ENCODE data around the gene ATP8A2.

DNA sequence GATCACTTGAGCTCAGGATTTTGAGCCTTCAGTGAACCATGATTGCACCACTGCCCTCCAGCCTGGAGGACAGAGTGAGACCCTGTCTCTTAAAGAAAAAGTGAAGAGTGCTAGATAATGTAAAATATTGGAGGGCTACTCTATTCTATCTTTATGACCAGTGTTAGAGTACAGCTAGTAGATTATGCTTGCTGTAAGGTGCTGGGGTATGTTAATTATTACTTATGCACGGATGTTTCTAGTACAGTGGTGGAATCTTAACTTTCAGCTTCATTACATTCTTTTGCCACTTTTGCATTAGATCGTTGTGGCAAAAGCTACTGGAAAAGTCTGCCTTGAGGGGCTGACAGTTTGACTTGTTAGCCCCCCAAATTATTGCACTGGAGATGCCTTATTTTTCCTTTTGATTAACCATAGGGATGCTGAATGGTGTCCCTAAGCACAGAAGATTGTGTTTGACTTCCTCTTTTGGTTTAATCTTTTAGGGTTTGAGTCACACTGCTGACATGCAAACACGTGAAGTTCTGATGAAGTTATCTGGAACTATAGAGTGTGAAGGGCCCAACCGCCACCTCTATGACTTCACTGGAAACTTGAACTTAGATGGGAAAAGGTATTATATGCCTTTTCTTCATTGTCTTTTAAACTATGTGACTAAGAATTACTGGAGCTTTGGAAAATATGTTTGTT lies 169.8 kb downstream of the ATP8A2 start:
- TF ChIP-seq, protein P1, sequence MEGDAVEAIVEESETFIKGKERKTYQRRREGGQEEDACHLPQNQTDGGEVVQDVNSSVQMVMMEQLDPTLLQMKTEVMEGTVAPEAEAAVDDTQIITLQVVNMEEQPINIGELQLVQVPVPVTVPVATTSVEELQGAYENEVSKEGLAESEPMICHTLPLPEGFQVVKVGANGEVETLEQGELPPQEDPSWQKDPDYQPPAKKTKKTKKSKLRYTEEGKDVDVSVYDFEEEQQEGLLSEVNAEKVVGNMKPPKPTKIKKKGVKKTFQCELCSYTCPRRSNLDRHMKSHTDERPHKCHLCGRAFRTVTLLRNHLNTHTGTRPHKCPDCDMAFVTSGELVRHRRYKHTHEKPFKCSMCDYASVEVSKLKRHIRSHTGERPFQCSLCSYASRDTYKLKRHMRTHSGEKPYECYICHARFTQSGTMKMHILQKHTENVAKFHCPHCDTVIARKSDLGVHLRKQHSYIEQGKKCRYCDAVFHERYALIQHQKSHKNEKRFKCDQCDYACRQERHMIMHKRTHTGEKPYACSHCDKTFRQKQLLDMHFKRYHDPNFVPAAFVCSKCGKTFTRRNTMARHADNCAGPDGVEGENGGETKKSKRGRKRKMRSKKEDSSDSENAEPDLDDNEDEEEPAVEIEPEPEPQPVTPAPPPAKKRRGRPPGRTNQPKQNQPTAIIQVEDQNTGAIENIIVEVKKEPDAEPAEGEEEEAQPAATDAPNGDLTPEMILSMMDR (IDR thresholded peaks at IDR 0.05), result no peak
- no peak for TF ChIP-seq POLR2A (IDR thresholded peaks at IDR 0.05)

Measured in right lobe of liver (tissue), 4 donors.